H9 (cell line): ENCODE data around the gene C10orf143. TPM values are rescaled to one million over a fixed set of nuclear protein-coding genes. Genes with fewer than 3 reads are reported as not detected.

Source experiments
- DNase-seq: peaks from one replicate; pipeline ENCODE4 v3.0.0-alpha.2; 2017
- H2AFZ ChIP-seq: one replicate; pipeline ENCODE4 v1.6.1; 2013; ENCODE audit warnings: mild to moderate bottlenecking, low read length, control low read depth, moderate library complexity
- H2AK5ac ChIP-seq: 2 replicates; pipeline ENCODE4 v1.6.1; 2013; ENCODE audit warnings: low read length, control low read depth, mixed read lengths; ENCODE audit not compliant: insufficient read length
- H2BK120ac ChIP-seq: one replicate; pipeline ENCODE4 v1.6.1; 2013; ENCODE audit warnings: low read depth, mild to moderate bottlenecking, low read length, control low read depth, inconsistent platforms; ENCODE audit not compliant: poor library complexity, severe bottlenecking
- H2BK12ac ChIP-seq: 2 replicates; pipeline ENCODE4 v1.6.1; 2013; ENCODE audit warnings: low read length, control low read depth, mixed read lengths, low read depth; ENCODE audit not compliant: insufficient read length
- H2BK15ac ChIP-seq: 2 replicates; pipeline ENCODE4 v1.6.1; 2013; ENCODE audit warnings: low read depth, low read length, control low read depth
- H2BK20ac ChIP-seq: one replicate; pipeline ENCODE4 v1.6.1; 2013; ENCODE audit warnings: low read depth, mild to moderate bottlenecking, low read length, control low read depth, inconsistent platforms; ENCODE audit not compliant: poor library complexity, severe bottlenecking
- H2BK5ac ChIP-seq: 2 replicates; pipeline ENCODE4 v1.6.1; 2013; ENCODE audit warnings: low read length, control low read depth, mixed read lengths; ENCODE audit not compliant: insufficient read length
- H3K14ac ChIP-seq: 2 replicates; pipeline ENCODE4 v1.6.1; 2013; ENCODE audit warnings: low read length, control low read depth; ENCODE audit not compliant: insufficient read depth
- H3K18ac ChIP-seq: 2 replicates; pipeline ENCODE4 v1.6.1; 2013; ENCODE audit warnings: low read depth, mild to moderate bottlenecking, mixed read lengths, low read length, control low read depth; ENCODE audit not compliant: insufficient read length
- H3K23ac ChIP-seq: 2 replicates; pipeline ENCODE4 v1.6.1; 2013; ENCODE audit warnings: low read length, control low read depth, mixed read lengths, low read depth; ENCODE audit not compliant: insufficient read length
- H3K23me2 ChIP-seq: 2 replicates; pipeline ENCODE4 v1.6.1; 2013; ENCODE audit warnings: low read depth, mild to moderate bottlenecking, mixed read lengths, low read length, control low read depth; ENCODE audit not compliant: insufficient read length, poor library complexity, severe bottlenecking
- H3K27ac ChIP-seq: 2 replicates; pipeline ENCODE4 v1.5.1; 2013; ENCODE audit warnings: low read length, control low read depth, mixed read lengths, low read depth; ENCODE audit not compliant: insufficient read length
- H3K27me3 ChIP-seq: 2 replicates; pipeline ENCODE4 v1.6.1; 2013; ENCODE audit warnings: low read length, control low read depth, inconsistent platforms; ENCODE audit not compliant: insufficient read depth
- H3K4ac ChIP-seq: 2 replicates; pipeline ENCODE4 v1.6.1; 2013; ENCODE audit warnings: low read depth, mild to moderate bottlenecking, control low read depth, inconsistent platforms, low read length, moderate library complexity
- H3K4me1 ChIP-seq: 2 replicates; pipeline ENCODE4 v1.6.1; 2013; ENCODE audit warnings: low read length, control low read depth, inconsistent platforms; ENCODE audit not compliant: insufficient read depth
- H3K4me2 ChIP-seq: 2 replicates; pipeline ENCODE4 v1.6.1; 2013; ENCODE audit warnings: low read length, control low read depth, mixed read lengths; ENCODE audit not compliant: insufficient read length, insufficient read depth
- H3K56ac ChIP-seq: 2 replicates; pipeline ENCODE4 v1.6.1; 2013; ENCODE audit warnings: low read depth, mild to moderate bottlenecking, mixed read lengths, low read length, control low read depth; ENCODE audit not compliant: insufficient read length
- H3K79me1 ChIP-seq: 2 replicates; pipeline ENCODE4 v1.6.1; 2013; ENCODE audit warnings: low read depth, mild to moderate bottlenecking, moderate library complexity, low read length, control low read depth, inconsistent platforms; ENCODE audit not compliant: insufficient read depth, poor library complexity, severe bottlenecking
- H3K79me2 ChIP-seq: 2 replicates; pipeline ENCODE4 v1.6.1; 2013; ENCODE audit warnings: low read length, control low read depth, inconsistent platforms; ENCODE audit not compliant: insufficient read depth
- H3K9ac ChIP-seq: 2 replicates; pipeline ENCODE4 v1.6.1; 2013; ENCODE audit warnings: low read length, control low read depth, mixed read lengths; ENCODE audit not compliant: insufficient read length; ENCODE audit errors: extremely low read depth
- H3K9me3 ChIP-seq: one replicate; pipeline ENCODE4 v1.6.1; 2013; ENCODE audit warnings: low read depth, low read length, inconsistent platforms; ENCODE audit not compliant: control insufficient read depth
- H3T11ph ChIP-seq: one replicate; pipeline ENCODE4 v1.6.1; 2013; ENCODE audit warnings: mild to moderate bottlenecking, low read length, control low read depth, inconsistent platforms
- H4K20me1 ChIP-seq: one replicate; pipeline ENCODE4 v1.6.1; 2013; ENCODE audit not compliant: control insufficient read depth, insufficient read length, insufficient read depth
- H4K5ac ChIP-seq: 2 replicates; pipeline ENCODE4 v1.6.1; 2013; ENCODE audit warnings: low read depth, mild to moderate bottlenecking, mixed read lengths, low read length, control low read depth; ENCODE audit not compliant: insufficient read length
- H4K8ac ChIP-seq: replicated peaks from 2 replicates; pipeline ENCODE4 v1.6.1; 2013; ENCODE audit warnings: low read length, control low read depth, mixed read lengths, low read depth; ENCODE audit not compliant: insufficient read length
- H4K91ac ChIP-seq: 2 replicates; pipeline ENCODE4 v1.6.1; 2013; ENCODE audit warnings: low read depth, mild to moderate bottlenecking, moderate library complexity, mixed read lengths, low read length, control low read depth; ENCODE audit not compliant: insufficient read length
- H3K27ac Mint-ChIP-seq, 3 experiments: 2 replicates in 2 of 3; 3 replicates in 1 of 3; pipeline ENCODE4 v1.8.0; 2020 to 2021; ENCODE audit warnings: mixed read lengths in 3 of 3, mild to moderate bottlenecking in 1 of 3, moderate library complexity in 1 of 3
- H3K27me3 Mint-ChIP-seq: 2 replicates; pipeline ENCODE4 v1.8.0; 2021; ENCODE audit warnings: low read depth, mild to moderate bottlenecking, moderate library complexity, mixed read lengths
- H3K36me3 Mint-ChIP-seq, 3 experiments: 2 replicates in 2 of 3; 3 replicates in 1 of 3; pipeline ENCODE4 v1.8.0; 2020 to 2021; ENCODE audit warnings: low read depth in 3 of 3, mixed read lengths in 3 of 3; ENCODE audit not compliant: insufficient read depth in 1 of 3
- H3K4me1 Mint-ChIP-seq, 2 experiments: 2 replicates each; pipeline ENCODE4 v1.8.0; 2020; ENCODE audit warnings: mixed read lengths in 2 of 2
- H3K4me3 Mint-ChIP-seq, 2 experiments: 2 replicates in 1 of 2; 3 replicates in 1 of 2; pipeline ENCODE4 v1.8.0; 2020 to 2021; ENCODE audit warnings: mild to moderate bottlenecking in 2 of 2, mixed read lengths in 2 of 2, moderate library complexity in 1 of 2
- H3K9me3 Mint-ChIP-seq, 2 experiments: 2 replicates in 1 of 2; 3 replicates in 1 of 2; pipeline ENCODE4 v1.8.0; 2020; ENCODE audit warnings: mild to moderate bottlenecking in 2 of 2, mixed read lengths in 2 of 2, moderate library complexity in 1 of 2
- WGBS: extraction: QIAGEN DNeasy Blood & Tissue Kit; methylation state at CpG from one replicate; pipeline ENCODE4 v1.1.7; 2013; ENCODE audit warnings: missing lambda C conversion rate, low lambda C conversion rate, mixed read lengths; ENCODE audit not compliant: insufficient read length; ENCODE audit errors: extremely low coverage; 5-methylcytosine and 5-hydroxymethylcytosine counted together
- total RNA-seq: library from RNA; stranded (reverse); gene quantifications from 2 replicates; pipeline ENCODE4 v1.2.1, GENCODE V29; 2021
- TF ChIP-seq, protein P1 (sequence below): fragments of 200-600 bp; sonication (generic); conservative IDR thresholded peaks from 3 replicates; pipeline ENCODE4 v1.8.0; 2021; ENCODE audit warnings: antibody characterized with exemption, mild to moderate bottlenecking

Gene C10orf143
- total RNA-seq, 1 experiment from 2014 or later = 0.94 TPM

DNA sequence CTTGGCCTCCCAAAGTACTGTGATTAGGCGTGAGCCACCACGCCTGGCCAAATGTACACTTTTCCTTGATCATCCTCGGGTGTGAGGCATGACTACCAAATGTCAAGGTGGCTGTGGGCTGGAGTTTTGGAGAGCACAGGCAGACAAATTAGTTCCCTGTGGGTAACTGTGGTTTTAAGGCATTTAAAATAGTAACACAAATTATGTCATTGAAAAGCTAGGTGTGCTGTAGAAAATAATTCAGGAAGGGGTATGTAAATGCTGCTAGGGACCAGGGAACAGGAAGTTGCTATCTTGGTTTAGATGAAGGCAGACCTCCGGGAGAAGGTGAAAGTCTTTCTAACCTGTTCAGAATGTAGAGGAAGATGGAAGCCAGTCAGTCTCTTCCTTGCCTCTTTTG, 35.4 kb upstream of the C10orf143 start:
- H3K23ac ChIP-seq = no peak overlapping the region
- no peak overlapping the region for H2BK12ac ChIP-seq
- H3K14ac ChIP-seq = no peak overlapping the region
- H4K5ac ChIP-seq = no peak overlapping the region
- H3K18ac ChIP-seq = no peak overlapping the region
- H3K4me1 Mint-ChIP-seq = peaks cover 9 to 13% of the 10 kb centered on the region in 2 experiments
- H3K4me3 Mint-ChIP-seq = no peak overlapping the region
- H2AFZ ChIP-seq = no peak overlapping the region
- H3K9me3 Mint-ChIP-seq = no peaks in the 10 kb centered on the region
- peaks cover 8% of the 10 kb centered on the region; the same call in 1 of the 2 replicates for H3K4me1 ChIP-seq
- H2BK15ac ChIP-seq = no peak overlapping the region
- H3T11ph ChIP-seq = no peak overlapping the region
- peaks cover 19 to 46% (median 40%) of the 10 kb centered on the region in 3 experiments for H3K36me3 Mint-ChIP-seq
- H3K23me2 ChIP-seq = no peaks in the 10 kb centered on the region
- peaks cover 33% of the 10 kb centered on the region; the same call in 1 of the 2 replicates for H3K79me2 ChIP-seq
- no peak for DNase-seq
- no peak overlapping the region for H3K27ac ChIP-seq
- H3K9me3 ChIP-seq = no peaks in the 10 kb centered on the region
- H2AK5ac ChIP-seq = no peak overlapping the region
- H3K4me2 ChIP-seq = no peak overlapping the region
- H3K27ac Mint-ChIP-seq = peak overlapping the region in 1 of 3 experiments; percentile 20; a peak in 4 of 7 replicates
- no peak overlapping the region for H3K56ac ChIP-seq
- no CpG with 5 or more reads among the region's 4 CpGs for WGBS
- no peak overlapping the region for H3K4ac ChIP-seq
- no peaks in the 10 kb centered on the region for H3K27me3 Mint-ChIP-seq
- H2BK20ac ChIP-seq = no peak overlapping the region
- no peak overlapping the region for H2BK120ac ChIP-seq
- no peak overlapping the region for H3K9ac ChIP-seq
- H4K20me1 ChIP-seq = no peaks in the 10 kb centered on the region
- TF ChIP-seq, protein P1, sequence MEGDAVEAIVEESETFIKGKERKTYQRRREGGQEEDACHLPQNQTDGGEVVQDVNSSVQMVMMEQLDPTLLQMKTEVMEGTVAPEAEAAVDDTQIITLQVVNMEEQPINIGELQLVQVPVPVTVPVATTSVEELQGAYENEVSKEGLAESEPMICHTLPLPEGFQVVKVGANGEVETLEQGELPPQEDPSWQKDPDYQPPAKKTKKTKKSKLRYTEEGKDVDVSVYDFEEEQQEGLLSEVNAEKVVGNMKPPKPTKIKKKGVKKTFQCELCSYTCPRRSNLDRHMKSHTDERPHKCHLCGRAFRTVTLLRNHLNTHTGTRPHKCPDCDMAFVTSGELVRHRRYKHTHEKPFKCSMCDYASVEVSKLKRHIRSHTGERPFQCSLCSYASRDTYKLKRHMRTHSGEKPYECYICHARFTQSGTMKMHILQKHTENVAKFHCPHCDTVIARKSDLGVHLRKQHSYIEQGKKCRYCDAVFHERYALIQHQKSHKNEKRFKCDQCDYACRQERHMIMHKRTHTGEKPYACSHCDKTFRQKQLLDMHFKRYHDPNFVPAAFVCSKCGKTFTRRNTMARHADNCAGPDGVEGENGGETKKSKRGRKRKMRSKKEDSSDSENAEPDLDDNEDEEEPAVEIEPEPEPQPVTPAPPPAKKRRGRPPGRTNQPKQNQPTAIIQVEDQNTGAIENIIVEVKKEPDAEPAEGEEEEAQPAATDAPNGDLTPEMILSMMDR = no peak
- no peaks in the 10 kb centered on the region for H3K27me3 ChIP-seq
- H3K79me1 ChIP-seq = peaks cover 13% of the 10 kb centered on the region
- H4K8ac ChIP-seq = no peak overlapping the region
- no peak overlapping the region for H4K91ac ChIP-seq
- no peak overlapping the region for H2BK5ac ChIP-seq
